GM19328 (cell line): ENCODE measurements around the gene PLXND1.
"Not testable (repeated sequence)": the region's sequence is repeated elsewhere in the genome, so short reads cannot be mapped to it uniquely, and the experiment has no call there.

Source experiments
- ATAC-seq: cut with Tn5 transposase; IDR thresholded peaks from one replicate; pipeline ENCODE4 v1.9.1; 2021; ENCODE audit warnings: mild to moderate bottlenecking, moderate library complexity; ENCODE audit not compliant: unreplicated experiment

The PLXND1 gene

GRCh38 chr3:129606636-129607390, at the start of gene PLXND1:
TSS of gene PLXND1 (minus strand) at chr3:129606676. CDS start at chr3:129606639, 37 bp downstream.
- ATAC-seq, result no peak

GRCh38 chr3:129655291-129655700, 48.8 kb upstream of the PLXND1 start:
- no peak for ATAC-seq

GRCh38 chr3:129654131-129654530, 47.7 kb upstream of the PLXND1 start:
- ATAC-seq, result no peak

- ATAC-seq, result no peak
Measured at GRCh38 chr3:129653019-129653418, 46.5 kb upstream of the PLXND1 start.

- ATAC-seq, result no peak
Measured at GRCh38 chr3:129651435-129652202, 45.1 kb upstream of the PLXND1 start.

- ATAC-seq, result no peak
Measured at GRCh38 chr3:129650256-129650872, 43.9 kb upstream of the PLXND1 start.

- no peak for ATAC-seq
Measured at GRCh38 chr3:129648391-129648790, 41.9 kb upstream of the PLXND1 start.

- no peak for ATAC-seq
Measured at GRCh38 chr3:129645286-129645685, 38.8 kb upstream of the PLXND1 start.

- ATAC-seq, result no peak
Measured at GRCh38 chr3:129644836-129645235, 38.4 kb upstream of the PLXND1 start.

GRCh38 chr3:129641567-129642260, 35.2 kb upstream of the PLXND1 start:
- not testable (repeated sequence) for ATAC-seq

- not testable (repeated sequence) for ATAC-seq
Measured at GRCh38 chr3:129640985-129641384, 34.5 kb upstream of the PLXND1 start.

GRCh38 chr3:129638481-129638880, 32.0 kb upstream of the PLXND1 start:
- no peak for ATAC-seq

- no peak for ATAC-seq
Measured at GRCh38 chr3:129636082-129636481, 29.6 kb upstream of the PLXND1 start.

- no peak for ATAC-seq
Measured at GRCh38 chr3:129635656-129636055, 29.2 kb upstream of the PLXND1 start.

GRCh38 chr3:129633751-129634481, 27.4 kb upstream of the PLXND1 start:
- no peak for ATAC-seq

GRCh38 chr3:129632977-129633376, 26.5 kb upstream of the PLXND1 start:
- no peak for ATAC-seq

GRCh38 chr3:129632556-129632955, 26.1 kb upstream of the PLXND1 start:
- no peak for ATAC-seq

GRCh38 chr3:129632056-129632455, 25.6 kb upstream of the PLXND1 start:
- no peak for ATAC-seq

- ATAC-seq, result no peak
Measured at GRCh38 chr3:129629011-129629410, 22.5 kb upstream of the PLXND1 start.

GRCh38 chr3:129628169-129628522, 21.7 kb upstream of the PLXND1 start:
- no peak for ATAC-seq
